ENCODE data around the gene GABARAPL1.

Gene GABARAPL1

GRCh38 chr12:10251669-10252068 is 39.0 kb downstream of the GABARAPL1 start:
- DNase-seq (ENCODE audit: low read depth), result no peak
- no peak for TF ChIP-seq POLR2A (IDR thresholded peaks at IDR 0.05; ENCODE audit: extremely low read depth, insufficient read length)
- H3K4me3 ChIP-seq (ENCODE audit: low read depth, low read length), result no peak overlapping the region

GRCh38 chr12:10252201-10252600 is 39.5 kb downstream of the GABARAPL1 start:
- H3K4me3 ChIP-seq (ENCODE audit: low read depth, low read length), result no peak overlapping the region
- no peak for TF ChIP-seq MAX (IDR thresholded peaks at IDR 0.05; ENCODE audit: low read depth, low read length)
- no peak for TF ChIP-seq MYC (IDR thresholded peaks at IDR 0.05; ENCODE audit: low read depth, low read length)
- TF ChIP-seq POLR2A (IDR thresholded peaks at IDR 0.05; ENCODE audit: extremely low read depth, insufficient read length), result no peak
- TF ChIP-seq CTCF (IDR thresholded peaks at IDR 0.05; ENCODE audit: low read depth, low read length), result no peak
- DNase-seq (ENCODE audit: low read depth), result no peak

GRCh38 chr12:10256064-10256463 is 43.4 kb downstream of the GABARAPL1 start:
- no peak for DNase-seq (ENCODE audit: low read depth)
- TF ChIP-seq MAX (IDR thresholded peaks at IDR 0.05; ENCODE audit: low read depth, low read length) (no peak), MYC (IDR thresholded peaks at IDR 0.05; ENCODE audit: low read depth, low read length) (no peak), POLR2A (IDR thresholded peaks at IDR 0.05; ENCODE audit: extremely low read depth, insufficient read length) (no peak), CTCF (IDR thresholded peaks at IDR 0.05; ENCODE audit: low read depth, low read length) (no peak)
- no peak overlapping the region for H3K4me3 ChIP-seq (ENCODE audit: low read depth, low read length)

GRCh38 chr12:10260927-10261326 is 48.2 kb downstream of the GABARAPL1 start:
- TF ChIP-seq POLR2A (IDR thresholded peaks at IDR 0.05; ENCODE audit: extremely low read depth, insufficient read length) (no peak), MAX (IDR thresholded peaks at IDR 0.05; ENCODE audit: low read depth, low read length) (no peak), MYC (IDR thresholded peaks at IDR 0.05; ENCODE audit: low read depth, low read length) (no peak), CTCF (IDR thresholded peaks at IDR 0.05; ENCODE audit: low read depth, low read length) (no peak)
- no peak for DNase-seq (ENCODE audit: low read depth)
- H3K4me3 ChIP-seq (ENCODE audit: low read depth, low read length), result no peak overlapping the region

- TF ChIP-seq MYC (IDR thresholded peaks at IDR 0.05; ENCODE audit: low read depth, low read length) (no peak), CTCF (IDR thresholded peaks at IDR 0.05; ENCODE audit: low read depth, low read length) (no peak), POLR2A (IDR thresholded peaks at IDR 0.05; ENCODE audit: extremely low read depth, insufficient read length) (no peak), MAX (IDR thresholded peaks at IDR 0.05; ENCODE audit: low read depth, low read length) (no peak)
- no peak overlapping the region for H3K4me3 ChIP-seq (ENCODE audit: low read depth, low read length)
- no peak for DNase-seq (ENCODE audit: low read depth)
Observed at GRCh38 chr12:10268037-10268436, 55.4 kb downstream of the GABARAPL1 start.

- TF ChIP-seq CTCF (IDR thresholded peaks at IDR 0.05; ENCODE audit: low read depth, low read length), result no peak
- TF ChIP-seq MYC (IDR thresholded peaks at IDR 0.05; ENCODE audit: low read depth, low read length), result no peak
- TF ChIP-seq MAX (IDR thresholded peaks at IDR 0.05; ENCODE audit: low read depth, low read length), result no peak
- TF ChIP-seq POLR2A (IDR thresholded peaks at IDR 0.05; ENCODE audit: extremely low read depth, insufficient read length), result no peak
- DNase-seq (ENCODE audit: low read depth), result no peak
- no peak overlapping the region for H3K4me3 ChIP-seq (ENCODE audit: low read depth, low read length)
Observed at GRCh38 chr12:10272467-10272866, 59.8 kb downstream of the GABARAPL1 start.

All from NB4 (cell line).